Heart left ventricle (tissue), 13 donors: ENCODE results near the gene PRR20D.

Experiments used
- POLR2A ChIP-seq, 2 donors: fragments of 450-650 bp; IDR thresholded peaks; one replicate each; pipeline ENCODE4 v1.6.1; 2017; ENCODE audit warnings: antibody characterized with exemption in 2 of 2, mild to moderate bottlenecking in 2 of 2, moderate library complexity in 2 of 2
- TF ChIP-seq, protein P1 (sequence below), 12 donors: fragments of 200-600 bp; sonication (generic) in 4 of 12; IDR thresholded peaks; one replicate each; pipeline versions ENCODE4 v1.5.0 to v1.8.0; 2018 to 2022; ENCODE audit warnings: antibody characterized with exemption in 12 of 12, mild to moderate bottlenecking in 5 of 12
- donor health status: ischemic (EF 13 %, LVEDD 7.1; RV severe dilation, severe dysfunction).
- donor health status: DM: no; HTN: yes; CAD: no.
- donor health status: DM: no; HTN: no; CAD: no.
- donor health status: ischemic (EF 25% LVEDD 6.9; RV normal size, moderate dysfunction).
- donor health status: ischemic (EF 25% LVEDD 5.7; RV mildly dilated, moderate dysfunction).
- donor health status: ischemic (EF 35%, LVEDD 5.7; RV mildly dilated, moderate dysfunction).
- donor health status: nonischemic (EF 11% LVEDD 7.7; RV severe dilation, severe dysfunction).
- donor health status: DM: yes; HTN: yes; CAD: no.
- donor health status: PGD.
- donor health status: ischemic (EF 29% LVEDD 5.4; RV normal size, mild dysfunction).
- donor health status: nonischemic (EF 23%, LVEDD 6.1; RV moderate dilation, normal function).

- TF ChIP-seq, protein P1, sequence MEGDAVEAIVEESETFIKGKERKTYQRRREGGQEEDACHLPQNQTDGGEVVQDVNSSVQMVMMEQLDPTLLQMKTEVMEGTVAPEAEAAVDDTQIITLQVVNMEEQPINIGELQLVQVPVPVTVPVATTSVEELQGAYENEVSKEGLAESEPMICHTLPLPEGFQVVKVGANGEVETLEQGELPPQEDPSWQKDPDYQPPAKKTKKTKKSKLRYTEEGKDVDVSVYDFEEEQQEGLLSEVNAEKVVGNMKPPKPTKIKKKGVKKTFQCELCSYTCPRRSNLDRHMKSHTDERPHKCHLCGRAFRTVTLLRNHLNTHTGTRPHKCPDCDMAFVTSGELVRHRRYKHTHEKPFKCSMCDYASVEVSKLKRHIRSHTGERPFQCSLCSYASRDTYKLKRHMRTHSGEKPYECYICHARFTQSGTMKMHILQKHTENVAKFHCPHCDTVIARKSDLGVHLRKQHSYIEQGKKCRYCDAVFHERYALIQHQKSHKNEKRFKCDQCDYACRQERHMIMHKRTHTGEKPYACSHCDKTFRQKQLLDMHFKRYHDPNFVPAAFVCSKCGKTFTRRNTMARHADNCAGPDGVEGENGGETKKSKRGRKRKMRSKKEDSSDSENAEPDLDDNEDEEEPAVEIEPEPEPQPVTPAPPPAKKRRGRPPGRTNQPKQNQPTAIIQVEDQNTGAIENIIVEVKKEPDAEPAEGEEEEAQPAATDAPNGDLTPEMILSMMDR (IDR thresholded peaks at IDR 0.05), result no peak
- TF ChIP-seq POLR2A (IDR thresholded peaks at IDR 0.05), result no peak
Observed at GRCh38 chr13:57114945-57115344, 45.5 kb upstream of the PRR20D start.
